A549 (cell line): Measurements from ENCODE around the gene MYRFL.

Source experiments
- CEBPB ChIP-seq, 2 experiments: fragments of >200 bp in 1 of 2; sonication (Bioruptor Twin) in 1 of 2; formaldehyde crosslinking in 1 of 2; IDR thresholded peaks; 2 replicates each; pipeline ENCODE4 v1.6.1; 2012 to 2016
- CHD4 ChIP-seq: fragments of 200-600 bp; sonication (generic); IDR thresholded peaks from 2 replicates; pipeline ENCODE4 v1.6.1; 2016; ENCODE audit warnings: antibody characterized with exemption, mild to moderate bottlenecking, borderline replicate concordance
- EP300 ChIP-seq, 2 experiments: fragments of >200 bp; sonication (Bioruptor Twin); formaldehyde crosslinking; IDR thresholded peaks; 2 replicates in 1 of 2; 3 replicates in 1 of 2; pipeline ENCODE4 v1.6.1; 2016 to 2017
- HOXA7 ChIP-seq: fragments of 250-450 bp; sonication (Bioruptor Pico); IDR thresholded peaks from 2 replicates; pipeline ENCODE4 v1.5.0; 2020; ENCODE audit warnings: mild to moderate bottlenecking, moderate library complexity
- JUN ChIP-seq, 2 experiments: fragments of >200 bp; sonication (Bioruptor Twin); formaldehyde crosslinking; IDR thresholded peaks; 2 replicates in 1 of 2; 3 replicates in 1 of 2; pipeline ENCODE4 v1.6.1; 2016 to 2017
- MAZ ChIP-seq: fragments of 150-350 bp; IDR thresholded peaks from 2 replicates; pipeline ENCODE4 v1.6.1; 2014; ENCODE audit warnings: antibody characterized with exemption, low read depth, low read length, borderline replicate concordance
- NR3C1 ChIP-seq: fragments of >200 bp; sonication (Bioruptor Twin); formaldehyde crosslinking; IDR thresholded peaks from 3 replicates; pipeline ENCODE4 v1.6.1; 2017
- RCOR1 ChIP-seq: fragments of 150-350 bp; IDR thresholded peaks from 2 replicates; pipeline ENCODE4 v1.6.1; 2014; ENCODE audit warnings: antibody characterized with exemption, low read length, low read depth
- TP53 ChIP-seq: fragments of 250-450 bp; sonication (Bioruptor Pico); IDR thresholded peaks from 2 replicates; pipeline ENCODE4 v1.5.0; 2021; ENCODE audit warnings: mild to moderate bottlenecking, moderate library complexity
- TF ChIP-seq, protein P1 (sequence below): fragments of >200 bp; sonication (Bioruptor Twin); formaldehyde crosslinking; IDR thresholded peaks from 3 replicates; pipeline ENCODE4 v1.5.1; 2016
- TF ChIP-seq, protein P2 (sequence below): fragments of 250-450 bp; sonication (Bioruptor Pico); IDR thresholded peaks from 2 replicates; pipeline ENCODE4 v1.5.0; 2020; ENCODE audit warnings: low read depth, mild to moderate bottlenecking, moderate library complexity

DNA sequence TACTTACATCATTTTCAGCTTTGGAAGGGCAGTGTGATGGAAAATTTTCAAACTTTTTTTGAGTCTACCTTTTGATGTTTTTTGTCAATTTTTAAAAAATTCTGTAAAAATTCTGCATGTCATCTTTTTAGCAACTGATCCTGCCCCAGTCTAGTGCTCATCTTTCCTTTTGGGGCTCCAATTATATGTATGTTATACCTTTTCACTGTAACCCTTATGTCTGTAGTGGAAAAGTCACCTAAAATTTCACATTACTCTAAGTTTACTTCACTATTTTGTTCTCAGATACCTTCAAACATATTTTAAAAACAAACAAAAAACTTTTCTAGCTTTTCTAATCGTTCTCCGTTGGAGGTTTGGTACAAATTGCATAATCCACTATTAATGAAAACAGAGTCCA is 32.5 kb upstream of the MYRFL start:
- TF ChIP-seq, protein P1, sequence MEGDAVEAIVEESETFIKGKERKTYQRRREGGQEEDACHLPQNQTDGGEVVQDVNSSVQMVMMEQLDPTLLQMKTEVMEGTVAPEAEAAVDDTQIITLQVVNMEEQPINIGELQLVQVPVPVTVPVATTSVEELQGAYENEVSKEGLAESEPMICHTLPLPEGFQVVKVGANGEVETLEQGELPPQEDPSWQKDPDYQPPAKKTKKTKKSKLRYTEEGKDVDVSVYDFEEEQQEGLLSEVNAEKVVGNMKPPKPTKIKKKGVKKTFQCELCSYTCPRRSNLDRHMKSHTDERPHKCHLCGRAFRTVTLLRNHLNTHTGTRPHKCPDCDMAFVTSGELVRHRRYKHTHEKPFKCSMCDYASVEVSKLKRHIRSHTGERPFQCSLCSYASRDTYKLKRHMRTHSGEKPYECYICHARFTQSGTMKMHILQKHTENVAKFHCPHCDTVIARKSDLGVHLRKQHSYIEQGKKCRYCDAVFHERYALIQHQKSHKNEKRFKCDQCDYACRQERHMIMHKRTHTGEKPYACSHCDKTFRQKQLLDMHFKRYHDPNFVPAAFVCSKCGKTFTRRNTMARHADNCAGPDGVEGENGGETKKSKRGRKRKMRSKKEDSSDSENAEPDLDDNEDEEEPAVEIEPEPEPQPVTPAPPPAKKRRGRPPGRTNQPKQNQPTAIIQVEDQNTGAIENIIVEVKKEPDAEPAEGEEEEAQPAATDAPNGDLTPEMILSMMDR, result no peak
- TF ChIP-seq MAZ (no peak), EP300 (IDR thresholded peaks at IDR 0.05) (no peak), JUN (IDR thresholded peaks at IDR 0.05) (no peak), TP53 (CRISPR knock-in tag) (no peak), NR3C1 (no peak), CEBPB (IDR thresholded peaks at IDR 0.05) (no peak), RCOR1 (no peak), CHD4 (no peak), HOXA7 (CRISPR knock-in tag) (no peak)
- TF ChIP-seq, protein P2, sequence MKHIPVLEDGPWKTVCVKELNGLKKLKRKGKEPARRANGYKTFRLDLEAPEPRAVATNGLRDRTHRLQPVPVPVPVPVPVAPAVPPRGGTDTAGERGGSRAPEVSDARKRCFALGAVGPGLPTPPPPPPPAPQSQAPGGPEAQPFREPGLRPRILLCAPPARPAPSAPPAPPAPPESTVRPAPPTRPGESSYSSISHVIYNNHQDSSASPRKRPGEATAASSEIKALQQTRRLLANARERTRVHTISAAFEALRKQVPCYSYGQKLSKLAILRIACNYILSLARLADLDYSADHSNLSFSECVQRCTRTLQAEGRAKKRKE (CRISPR knock-in tag), result no peak
